Measurements from ENCODE around the gene LVRN.
"Not testable (repeated sequence)": the region's sequence is repeated elsewhere in the genome, so short reads cannot be mapped to it uniquely, and the experiment has no call there.

LVRN gene

GRCh38 chr5:115962239-115962564, at the start of gene LVRN:
LVRN (plus strand) TSS chr5:115962475; CDS start chr5:115962618, 143 bp downstream.
- no peak for DNase-seq

- DNase-seq = not testable (repeated sequence)
These were observed 48.5 kb upstream of the LVRN start for GRCh38 chr5:115913623-115914400.

GRCh38 chr5:115920171-115920725, 42.0 kb upstream of the LVRN start:
- no peak for DNase-seq

GRCh38 chr5:115928578-115929407, 33.5 kb upstream of the LVRN start:
- DNase-seq = peak in 1 of 2 experiments; percentile 17

GRCh38 chr5:115930171-115930570, 32.1 kb upstream of the LVRN start:
- DNase-seq = not testable (repeated sequence)

GRCh38 chr5:115930630-115931337, 31.5 kb upstream of the LVRN start:
- DNase-seq = no peak

GRCh38 chr5:115932991-115933390, 29.3 kb upstream of the LVRN start:
- DNase-seq = no peak

GRCh38 chr5:115934388-115934974, 27.8 kb upstream of the LVRN start:
- DNase-seq = no peak

GRCh38 chr5:115936031-115936430, 26.2 kb upstream of the LVRN start:
- no peak for DNase-seq

- DNase-seq = no peak
These were observed 23.2 kb upstream of the LVRN start for GRCh38 chr5:115939059-115939458.

- DNase-seq = no peak
These were observed 22.0 kb upstream of the LVRN start for GRCh38 chr5:115940080-115940810.

- DNase-seq = no peak
These were observed 21.1 kb upstream of the LVRN start for GRCh38 chr5:115941051-115941675.

- DNase-seq = no peak
These were observed 17.8 kb upstream of the LVRN start for GRCh38 chr5:115944501-115944900.

GRCh38 chr5:115946655-115947054, 15.6 kb upstream of the LVRN start:
- DNase-seq = no peak

GRCh38 chr5:115947260-115947659, 15.0 kb upstream of the LVRN start:
- no peak for DNase-seq

GRCh38 chr5:115948091-115948534, 14.2 kb upstream of the LVRN start:
- DNase-seq = no peak

GRCh38 chr5:115949096-115949495, 13.2 kb upstream of the LVRN start:
- no peak for DNase-seq

GRCh38 chr5:115952588-115952987, 9.7 kb upstream of the LVRN start:
- DNase-seq = no peak

- no peak for DNase-seq
These were observed 8.1 kb upstream of the LVRN start for GRCh38 chr5:115954144-115954543.

GRCh38 chr5:115956957-115957356, 5.3 kb upstream of the LVRN start:
- no peak for DNase-seq

All from activated T-cell treated with anti-CD3 and anti-CD28 coated beads, Interleukin-2, amount 50 U/mL, for 48 hours (primary cell).